Umbilical cord (tissue), 2 donors: ENCODE measurements around the gene EXO5. TPM values are rescaled to one million over a fixed set of nuclear protein-coding genes. Genes with fewer than 3 reads are reported as not detected.
"Not testable (repeated sequence)": the region's sequence is repeated elsewhere in the genome, so short reads cannot be mapped to it uniquely, and the experiment has no call there.

Source experiments
- DNase-seq: peaks from one replicate; pipeline ENCODE4 v3.0.0-alpha.2; 2015; ENCODE audit warnings: low spot score
- total RNA-seq: library from RNA; depleted of rRNA; stranded (reverse); fragments of >200 nt; gene quantifications from one replicate; pipeline ENCODE4 v1.2.3, GENCODE V29; 2014; ENCODE audit warnings: low replicate concordance; ENCODE audit not compliant: insufficient read depth

The EXO5 gene
- total RNA-seq, 1 donor from 2014 or later, result 5.3 TPM

DNA sequence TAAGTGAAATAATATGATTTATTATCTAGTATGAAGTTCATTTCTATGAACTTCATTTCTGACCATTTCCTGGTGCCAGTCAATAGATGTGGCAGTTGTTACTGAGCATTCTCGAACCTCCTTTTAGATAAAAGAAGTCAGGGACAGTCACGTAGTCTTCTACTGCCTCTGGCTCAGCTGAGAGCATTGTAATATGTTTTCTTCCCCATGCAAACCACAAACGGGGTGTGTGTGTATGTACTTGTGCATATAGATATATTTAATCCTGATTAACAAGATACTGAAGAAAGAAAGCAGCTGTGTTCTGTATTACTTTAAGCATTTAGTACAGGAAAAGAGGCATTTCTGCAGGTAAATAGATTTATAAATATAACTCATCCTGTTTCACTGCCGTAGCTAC, 44.5 kb downstream of the EXO5 start:
- no peak for DNase-seq

DNA sequence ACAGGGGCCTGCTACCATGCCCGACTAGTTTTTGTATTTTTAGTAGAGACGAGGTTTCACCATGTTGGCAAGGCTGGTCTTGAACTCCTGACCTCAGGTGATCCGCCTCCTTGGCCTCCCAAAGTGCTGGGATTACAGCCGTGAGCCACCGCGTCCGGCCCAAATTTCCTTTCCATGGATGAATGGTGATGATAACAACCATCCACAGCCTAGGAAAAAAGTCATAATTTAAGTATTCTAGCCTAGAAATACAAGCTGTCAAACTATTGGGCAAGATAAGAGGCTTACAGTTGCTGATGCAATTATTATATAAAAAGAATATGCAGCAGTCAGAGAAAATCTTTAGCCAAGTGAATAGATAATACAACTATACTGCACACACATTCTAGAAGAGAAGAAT, 46.2 kb downstream of the EXO5 start:
- DNase-seq, result not testable (repeated sequence)

DNA sequence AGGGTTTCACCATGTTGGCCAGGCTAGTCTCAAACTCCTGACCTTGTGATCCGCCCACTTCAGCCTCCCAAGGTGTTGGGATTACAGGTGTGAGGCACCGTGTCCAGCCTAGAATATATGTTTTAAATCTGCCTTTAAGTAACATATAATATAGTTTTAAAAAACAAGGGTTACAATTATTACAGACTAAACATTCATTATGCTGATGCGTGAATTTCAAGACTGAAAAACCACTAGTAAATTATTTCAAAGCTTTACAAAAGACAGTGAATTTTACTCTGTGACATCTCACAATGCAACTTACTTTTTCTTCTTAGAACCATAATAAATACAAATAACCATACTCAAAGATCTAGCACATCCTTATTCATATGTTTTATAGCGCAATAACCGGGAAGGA, 47.6 kb downstream of the EXO5 start:
- DNase-seq, result no peak

DNA sequence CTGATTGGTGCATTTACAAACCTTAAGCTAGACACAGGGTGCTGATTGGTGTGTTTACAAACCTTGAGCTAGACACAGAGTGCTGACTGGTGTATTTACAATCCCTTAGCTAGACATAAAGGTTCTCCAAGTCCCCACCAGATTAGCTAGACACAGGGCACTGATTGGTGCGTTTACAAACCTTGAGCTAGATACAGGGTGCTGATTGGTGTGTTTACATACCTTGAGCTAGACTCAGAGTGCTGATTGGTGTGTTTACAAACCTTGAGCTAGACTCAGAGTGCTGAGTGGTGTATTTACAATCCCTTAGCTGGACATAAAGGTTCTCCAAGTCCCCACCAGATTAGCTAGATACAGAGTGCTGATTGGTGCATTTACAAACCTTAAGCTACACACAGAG, 49.7 kb downstream of the EXO5 start:
- DNase-seq, result not testable (repeated sequence)

DNA sequence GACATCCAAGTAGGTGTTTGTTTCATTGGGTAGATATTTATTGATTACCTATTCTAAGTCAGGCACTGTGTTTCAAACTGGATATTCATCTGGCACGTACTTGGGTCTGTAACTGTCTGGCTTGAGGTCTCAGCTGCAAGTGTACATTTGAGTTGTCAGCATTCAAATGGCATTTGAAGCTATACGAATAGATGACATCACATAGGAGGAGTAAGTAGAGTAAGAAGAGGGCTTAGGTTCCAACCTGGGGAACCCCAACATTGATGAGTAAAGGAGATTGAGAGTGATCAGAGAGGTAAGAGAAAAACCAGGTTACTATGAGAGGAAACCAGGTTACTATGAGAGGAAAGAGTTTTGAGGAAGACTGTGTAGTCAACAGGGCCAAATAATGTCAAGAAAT, 53.6 kb downstream of the EXO5 start:
- no peak for DNase-seq

DNA sequence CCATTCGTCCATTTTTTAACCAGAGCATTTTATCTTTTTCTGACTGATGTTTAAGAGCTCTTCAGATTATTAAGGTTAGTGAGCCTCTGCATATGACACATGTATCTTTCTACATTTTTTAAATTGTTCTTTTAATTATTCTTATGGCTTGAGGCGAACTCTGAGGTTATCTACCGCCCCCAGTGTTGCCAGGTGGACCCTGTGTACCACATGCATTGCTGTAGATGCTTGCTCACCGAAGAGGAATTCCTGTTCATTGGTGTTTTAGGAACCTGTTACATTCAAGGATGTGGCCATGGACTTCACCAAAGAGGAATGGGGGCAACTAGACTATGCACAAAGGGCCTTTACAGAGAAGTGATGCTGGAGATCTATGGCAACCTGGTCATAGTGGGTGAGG, 54.7 kb downstream of the EXO5 start:
- no peak for DNase-seq

DNA sequence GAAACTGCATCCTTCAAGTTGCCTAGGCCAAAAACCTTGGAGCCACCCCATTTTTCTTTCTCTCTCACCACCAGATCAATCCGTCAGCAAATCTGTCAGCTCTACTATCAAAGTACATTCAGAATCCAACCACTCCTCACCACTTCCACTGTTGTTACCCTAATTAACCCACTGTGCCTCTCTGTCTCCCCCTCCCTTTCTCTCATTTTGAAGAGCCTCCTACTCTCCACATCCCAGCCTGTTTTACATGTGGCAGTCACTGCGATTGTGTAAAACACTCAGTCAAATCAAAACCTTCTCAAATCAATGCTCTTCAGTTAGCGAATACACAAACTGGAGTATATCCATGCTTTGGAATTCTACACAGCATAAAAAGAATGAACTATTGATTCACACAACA, 55.9 kb downstream of the EXO5 start:
- no peak for DNase-seq

DNA sequence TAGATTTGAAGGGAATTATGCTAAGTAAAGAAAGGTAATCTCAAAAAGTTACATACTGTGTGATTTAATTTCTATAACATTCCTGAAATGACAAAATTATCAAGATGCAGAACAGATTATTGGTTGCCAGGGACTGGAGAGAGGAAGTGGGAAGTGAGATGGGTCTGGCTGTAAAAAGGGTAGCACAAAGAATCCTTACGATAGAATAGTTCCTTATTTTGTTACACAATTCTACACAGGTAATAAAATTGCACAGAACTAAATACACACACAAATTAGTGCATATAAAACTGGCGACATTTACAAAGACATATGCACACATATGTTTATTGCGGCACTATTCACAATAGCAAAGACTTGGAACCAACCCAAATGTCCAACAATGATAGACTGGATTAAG, 56.3 kb downstream of the EXO5 start:
- DNase-seq, result no peak

Other genes starting within 250 kb of the EXO5 start
- 9.1 TPM for gene COL9A2, start 191.5 kb upstream of the EXO5 start, total RNA-seq
- gene SMAP2, start 135.0 kb upstream of the EXO5 start, total RNA-seq, result 20.2 TPM
- 6.5 TPM for gene ZFP69B, start 58.3 kb upstream of the EXO5 start, total RNA-seq
- gene ZFP69, start 31.5 kb upstream of the EXO5 start, total RNA-seq, result 8.9 TPM
- 6.7 TPM for gene ZNF684, start 22.9 kb downstream of the EXO5 start, total RNA-seq
- 5.8 TPM for gene RIMS3, start 156.9 kb downstream of the EXO5 start, total RNA-seq
- gene NFYC, start 182.9 kb downstream of the EXO5 start, total RNA-seq, result 38.0 TPM